NOMO-1 treated with DMSO at 0.1 percent for 48 hours (cell line): Measurements from ENCODE around the gene MICAL1.
"Not testable (repeated sequence)": the region's sequence is repeated elsewhere in the genome, so short reads cannot be mapped to it uniquely, and the experiment has no call there.

Experiments
- DNase-seq: peaks from one replicate; lab custom pipeline; 2025; ENCODE audit not compliant: unreplicated experiment; lab: John Stamatoyannopoulos, UW

The MICAL1 gene

DNA sequence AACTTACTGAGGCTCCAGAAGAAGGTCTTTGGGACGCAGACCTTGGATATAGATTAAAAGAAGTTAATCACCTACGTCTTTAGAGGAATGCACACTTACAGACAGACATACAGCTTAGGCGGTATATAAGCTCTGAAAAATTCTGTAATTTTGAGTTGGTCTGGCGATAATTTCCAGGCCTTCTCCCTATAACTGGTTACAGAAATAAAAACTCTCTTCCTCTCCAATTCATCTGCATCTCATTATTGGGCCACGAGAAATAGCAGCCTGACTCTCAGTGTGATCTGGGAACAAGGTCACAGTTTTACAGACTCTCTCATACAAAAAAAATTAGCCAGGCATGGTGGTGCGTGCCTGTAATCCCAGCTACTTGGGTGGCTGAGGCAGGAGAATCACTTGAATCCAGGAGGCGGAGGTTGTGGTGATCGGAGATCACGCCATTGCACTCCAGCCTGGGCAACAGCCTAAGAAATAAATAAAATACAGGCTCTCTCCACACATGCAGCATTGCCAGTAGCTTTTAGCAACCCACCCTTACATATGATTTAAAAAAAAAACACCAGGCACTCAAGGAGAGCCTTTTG is 22.7 kb upstream of the MICAL1 start:
- DNase-seq: no peak

DNA sequence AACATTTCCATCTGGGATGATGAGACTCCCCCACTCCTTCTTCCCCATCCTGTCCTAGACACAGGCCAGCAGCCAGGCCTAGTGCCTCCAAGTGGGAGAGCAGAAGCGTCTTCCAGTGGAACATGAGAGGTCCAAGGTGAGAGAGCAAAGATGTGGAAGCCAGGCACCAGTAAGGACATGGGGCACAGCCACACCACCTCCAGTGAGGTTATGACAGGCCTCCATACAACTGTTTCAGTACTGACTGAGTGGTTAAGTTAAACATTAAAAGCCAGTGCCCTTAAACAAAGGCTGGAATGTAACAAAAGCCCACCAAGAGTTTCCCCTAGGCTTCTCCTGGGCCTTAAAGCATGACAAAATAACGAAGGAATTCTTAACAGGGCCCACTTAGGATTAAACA is 22.2 kb upstream of the MICAL1 start:
- DNase-seq: no peak

DNA sequence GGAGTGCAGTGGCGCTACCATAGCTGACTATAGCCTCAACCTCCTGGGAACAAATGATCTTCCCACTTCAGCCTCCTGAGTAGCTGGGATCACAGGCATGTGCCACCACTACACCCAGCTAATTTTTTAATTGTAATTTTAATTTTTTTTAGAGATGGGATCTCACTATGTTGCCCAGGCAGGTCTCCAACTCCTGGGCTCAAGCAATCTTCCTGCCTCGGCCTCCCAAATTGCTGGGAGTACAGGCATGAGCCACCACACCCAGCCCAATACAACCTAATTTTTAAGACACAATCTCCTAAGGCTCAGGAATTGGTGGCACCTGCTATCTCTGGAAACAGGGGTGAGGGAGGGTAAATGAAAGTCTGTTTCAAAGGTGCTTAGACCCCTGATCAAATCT is 21.6 kb upstream of the MICAL1 start:
- no peak for DNase-seq

DNA sequence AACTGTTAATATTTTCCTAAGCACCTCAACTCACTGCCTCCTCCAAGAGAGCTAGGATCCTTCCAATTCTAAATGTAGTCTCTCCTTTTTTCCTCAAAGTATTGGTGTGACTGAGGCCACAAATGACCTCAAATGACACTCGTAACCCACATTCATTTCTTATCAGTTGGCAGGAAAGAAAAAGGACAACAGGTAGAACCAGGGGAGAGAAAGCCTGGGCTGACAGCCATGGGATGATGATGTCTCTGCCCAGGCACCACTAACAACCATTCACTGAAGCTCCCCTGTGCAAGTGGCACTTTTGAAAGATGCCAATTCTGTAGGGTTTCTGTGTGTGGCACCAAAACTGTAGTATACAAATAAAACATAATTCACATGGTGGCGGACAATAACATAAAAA is 20.1 kb upstream of the MICAL1 start:
- DNase-seq: no peak

DNA sequence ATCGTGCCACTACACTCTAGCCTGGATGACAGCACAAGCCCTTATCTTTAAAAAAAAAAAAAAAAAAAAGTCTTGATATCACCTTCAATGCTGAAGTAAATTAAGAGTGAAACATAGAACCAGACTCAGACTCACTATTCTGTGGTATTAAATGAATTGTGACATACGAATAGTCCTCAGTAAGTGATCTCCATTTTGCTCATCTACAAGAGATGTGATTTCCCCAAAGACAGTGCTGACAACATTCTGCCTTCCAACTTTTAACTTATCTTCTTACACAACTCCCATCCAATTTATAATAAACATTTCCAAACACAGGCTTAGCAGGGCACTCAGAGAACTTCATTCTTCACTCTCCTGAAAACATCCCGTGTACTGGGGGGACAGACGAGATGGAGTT is 19.4 kb upstream of the MICAL1 start:
- DNase-seq: no peak

DNA sequence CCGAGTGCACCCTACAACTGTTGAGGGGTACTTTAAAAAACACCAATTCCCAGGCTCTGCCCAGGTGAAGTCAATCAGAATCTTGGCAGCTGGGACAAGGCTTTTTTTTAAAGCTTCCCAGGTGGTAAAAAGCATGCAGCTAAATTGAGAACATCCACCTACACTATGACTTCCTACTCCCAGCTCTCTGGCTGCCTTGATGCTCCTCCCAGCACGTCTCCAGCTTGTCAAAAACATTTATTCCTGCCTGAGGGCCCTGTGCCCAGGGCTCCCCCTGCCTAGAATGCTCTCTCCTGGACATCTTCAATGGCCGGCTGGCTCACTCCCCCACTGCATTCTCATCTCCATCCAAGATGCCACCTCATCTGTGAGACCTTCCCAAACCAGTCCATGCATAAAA is 17.5 kb upstream of the MICAL1 start:
- no peak for DNase-seq

DNA sequence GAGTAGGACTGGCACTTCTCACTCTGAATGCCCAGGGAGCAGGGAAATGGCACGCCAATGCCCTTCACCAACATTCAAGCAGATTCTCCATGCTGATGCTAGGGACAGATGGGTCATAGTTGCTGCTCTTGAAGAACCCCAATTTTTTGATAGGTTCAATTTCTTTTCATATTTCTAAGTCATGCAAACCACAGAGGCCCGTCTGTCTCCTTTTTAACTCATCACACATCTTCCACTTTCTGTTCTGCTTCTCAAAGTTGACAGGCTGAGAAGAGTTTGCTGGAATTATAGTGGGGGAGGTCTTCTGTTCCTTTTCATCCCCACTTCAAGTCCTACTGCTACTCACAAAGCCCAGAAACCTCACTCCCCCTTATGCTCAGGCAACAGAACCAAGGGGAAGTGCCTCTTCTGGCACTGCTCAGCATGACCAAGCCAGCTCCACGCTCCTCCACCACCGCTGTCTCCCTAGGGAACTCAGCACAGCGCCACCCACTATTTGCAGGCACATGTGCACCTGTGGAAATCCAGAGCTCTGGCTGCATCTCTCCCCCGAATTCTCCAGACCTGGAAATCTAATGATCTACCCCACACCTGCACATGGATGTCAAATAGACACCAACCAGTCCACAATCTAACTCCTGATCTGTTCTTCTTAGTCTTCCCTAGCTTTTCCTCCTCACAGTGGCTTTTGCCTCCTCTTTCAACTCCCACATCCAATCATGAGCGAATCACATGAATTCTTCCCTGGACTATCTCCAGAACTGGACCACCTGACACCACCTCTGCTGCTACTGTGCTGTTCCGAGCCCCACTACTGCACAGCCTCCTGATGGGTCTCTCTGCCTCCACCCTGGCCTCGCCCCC is 16.8 kb upstream of the MICAL1 start:
- DNase-seq: no peak

DNA sequence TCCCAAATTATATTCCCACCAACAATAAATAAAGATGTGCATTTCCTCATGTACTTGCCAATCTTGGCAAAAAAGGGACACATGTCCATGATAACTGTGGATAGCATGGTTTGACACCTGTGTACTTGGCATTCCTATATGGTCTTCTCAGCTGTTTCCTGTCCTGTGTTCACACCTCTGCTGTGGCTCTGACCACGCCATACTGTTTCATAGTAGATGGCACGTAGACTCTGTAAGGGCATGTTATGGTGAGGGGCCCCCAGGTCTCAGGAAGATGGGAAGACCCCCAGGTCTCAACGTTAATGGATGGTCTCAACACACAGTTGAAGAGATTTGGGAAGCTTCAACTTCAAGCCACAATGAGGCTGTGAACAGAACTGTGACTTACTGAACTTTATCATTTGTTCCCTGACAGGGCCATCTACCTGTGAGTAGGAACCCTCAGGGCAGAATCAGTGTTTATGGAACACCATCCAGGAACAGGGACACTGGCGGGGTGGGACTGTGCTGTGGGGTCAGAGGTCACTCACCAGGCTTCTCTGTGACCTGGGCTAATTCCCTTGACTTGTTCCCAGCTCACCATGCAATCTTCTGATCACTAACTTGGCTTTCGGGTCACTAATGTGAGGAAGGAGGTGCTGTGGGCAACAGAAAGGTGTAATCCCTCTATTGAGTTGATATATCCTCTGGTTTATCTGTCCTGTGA is 15.7 kb upstream of the MICAL1 start:
- DNase-seq: no peak

DNA sequence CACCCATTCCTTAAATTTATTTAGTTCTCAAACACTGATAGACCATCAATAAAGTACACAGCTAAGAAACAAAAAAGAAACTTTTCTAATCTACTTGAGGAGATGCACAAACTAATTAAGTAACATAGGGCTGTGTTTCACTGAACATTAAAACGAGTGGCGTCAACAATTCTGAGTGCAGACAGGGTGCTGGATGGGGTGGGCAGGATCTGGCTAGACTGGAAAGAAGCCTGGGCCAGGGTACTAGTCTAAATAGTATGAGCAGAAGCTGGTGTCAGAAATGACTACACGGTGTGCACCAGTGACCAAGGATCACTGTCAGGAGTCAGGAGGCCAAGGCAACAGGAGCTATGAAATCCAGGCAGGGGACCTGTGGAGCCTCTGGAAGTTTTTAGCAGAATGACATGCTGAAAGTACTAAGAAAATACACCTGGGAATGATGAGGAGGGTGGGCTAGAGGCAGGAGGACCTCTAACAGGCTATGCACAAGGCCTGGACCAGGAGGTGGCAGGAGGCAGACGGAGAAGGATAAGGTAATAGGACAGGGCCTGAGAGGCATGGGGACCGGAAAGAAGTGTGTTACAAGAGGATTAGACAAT is 14.1 kb upstream of the MICAL1 start:
- no peak for DNase-seq

DNA sequence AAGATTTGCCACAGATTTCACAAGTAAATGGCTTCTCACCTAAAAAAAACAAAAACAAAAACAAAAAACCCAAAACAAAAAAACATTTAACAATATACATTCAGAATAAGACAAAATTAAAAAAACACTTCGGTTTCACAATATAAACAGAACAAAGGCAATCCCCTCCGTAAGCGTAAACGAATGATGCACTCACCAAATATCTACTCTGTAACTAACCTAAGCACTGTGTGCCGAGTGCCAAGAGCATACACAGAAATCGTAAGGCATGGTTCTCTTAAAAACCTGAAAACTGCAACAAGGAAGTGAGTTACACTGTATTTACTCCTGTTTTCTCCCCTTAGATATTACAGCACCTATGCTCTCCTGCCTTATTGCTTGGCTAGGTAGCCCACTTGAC is 12.1 kb upstream of the MICAL1 start:
- DNase-seq: no peak

DNA sequence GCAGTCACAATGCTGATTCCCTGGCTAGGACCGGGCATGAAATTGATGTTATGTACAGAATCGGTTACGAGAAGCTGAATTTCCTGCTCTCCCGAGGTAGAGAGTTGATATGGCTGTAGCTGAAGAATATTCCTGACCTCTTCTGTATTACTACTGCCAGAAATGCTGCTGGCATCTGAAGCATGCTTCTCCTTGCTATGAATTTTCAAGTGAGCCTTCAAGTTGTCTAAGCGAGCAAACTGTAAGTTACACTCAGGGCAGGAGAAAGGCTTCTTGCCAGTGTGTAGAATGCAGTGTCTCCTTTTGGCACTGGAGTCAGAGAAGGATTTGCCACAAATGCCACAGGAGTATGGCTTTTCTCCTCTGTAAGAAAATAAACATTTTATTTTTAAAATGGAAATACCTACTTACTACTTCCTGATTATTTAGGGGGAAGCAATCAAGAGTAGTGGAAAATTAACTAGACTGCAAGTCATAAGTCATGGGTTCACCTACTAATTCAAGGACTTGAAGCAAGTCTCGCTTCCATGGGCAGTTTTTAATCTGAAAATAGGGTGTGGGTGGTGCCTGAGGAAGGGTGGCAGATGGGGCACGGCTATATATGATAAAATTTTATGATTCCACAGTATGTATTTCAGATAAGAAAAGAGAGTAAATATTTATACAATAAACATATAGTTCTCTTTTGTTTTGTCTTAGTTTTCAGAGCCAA is 10.8 kb upstream of the MICAL1 start:
- DNase-seq: no peak

DNA sequence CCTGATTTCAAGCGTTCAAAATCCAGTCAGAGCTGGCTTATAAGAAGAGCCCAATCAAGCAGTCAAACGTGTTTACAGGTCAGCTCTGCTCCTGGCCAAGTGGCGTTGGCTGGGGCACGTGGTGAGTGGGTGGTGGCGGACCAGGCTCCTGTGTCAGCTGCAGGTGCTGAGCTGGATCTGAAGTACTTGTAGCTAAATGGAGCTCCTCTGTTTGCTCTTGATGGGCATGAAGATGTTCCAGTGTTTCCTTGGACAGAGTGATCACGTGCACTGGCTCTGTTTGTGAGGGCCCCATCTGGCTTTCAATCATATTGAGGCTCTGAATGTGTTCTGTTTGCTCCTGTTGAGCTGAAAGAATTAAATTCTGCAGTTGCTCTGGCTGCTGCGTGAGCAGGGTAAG is 10.2 kb upstream of the MICAL1 start:
- DNase-seq: no peak

DNA sequence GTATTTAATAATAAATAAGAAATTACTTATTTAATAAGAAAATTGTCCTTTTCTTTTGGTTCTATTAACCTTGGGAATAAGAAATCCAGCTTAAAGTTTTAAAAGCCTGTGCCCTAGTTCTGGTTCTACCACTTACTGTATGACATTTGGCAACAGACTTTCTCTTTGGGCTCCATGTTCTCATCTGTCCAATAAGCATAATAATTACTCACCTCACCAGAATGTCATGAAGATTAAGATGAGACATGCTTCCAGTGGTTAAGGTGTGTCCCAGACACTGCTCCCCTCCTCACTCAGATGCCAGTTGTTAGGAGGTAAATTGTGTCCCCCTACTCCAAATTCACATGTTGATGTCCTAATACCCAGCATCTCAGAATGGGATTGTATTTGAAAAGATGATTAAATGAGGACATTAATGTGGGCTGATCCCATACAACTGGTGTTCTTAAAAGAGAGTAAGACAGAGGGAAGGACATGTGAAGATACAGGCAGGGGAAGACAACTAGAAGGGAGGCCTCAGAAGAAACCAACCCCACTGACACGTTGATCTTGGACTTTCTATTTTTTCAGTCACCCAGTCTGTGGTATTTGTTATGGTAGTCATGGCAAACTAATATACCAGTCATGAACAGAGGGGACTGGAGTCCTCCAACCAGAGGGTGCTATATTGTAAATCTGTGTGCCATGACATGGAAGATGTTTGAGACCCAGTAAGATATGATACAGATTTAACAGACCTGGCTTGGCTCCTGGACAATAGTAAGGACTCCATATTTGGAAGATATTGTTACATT is 6.4 kb upstream of the MICAL1 start:
- DNase-seq: no peak

DNA sequence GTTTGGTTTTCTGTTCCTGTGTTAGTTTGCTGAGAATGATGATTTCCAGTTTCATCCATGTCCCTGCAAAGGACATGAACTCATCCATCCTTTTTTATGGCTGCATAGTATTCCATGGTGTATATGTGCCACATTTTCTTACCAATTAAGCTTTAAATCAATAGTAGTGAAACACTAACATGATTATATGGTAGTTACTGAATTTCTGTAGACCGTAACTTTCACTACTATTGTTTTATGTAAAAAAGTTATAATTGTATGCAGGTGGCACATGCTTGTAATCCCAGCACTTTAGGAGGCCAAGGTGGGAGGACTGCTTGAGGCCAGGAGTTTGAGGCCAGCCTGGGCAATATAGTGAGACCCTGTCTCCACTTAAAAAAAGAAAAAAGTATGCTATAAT is 5.6 kb upstream of the MICAL1 start:
- DNase-seq: not testable (repeated sequence)

DNA sequence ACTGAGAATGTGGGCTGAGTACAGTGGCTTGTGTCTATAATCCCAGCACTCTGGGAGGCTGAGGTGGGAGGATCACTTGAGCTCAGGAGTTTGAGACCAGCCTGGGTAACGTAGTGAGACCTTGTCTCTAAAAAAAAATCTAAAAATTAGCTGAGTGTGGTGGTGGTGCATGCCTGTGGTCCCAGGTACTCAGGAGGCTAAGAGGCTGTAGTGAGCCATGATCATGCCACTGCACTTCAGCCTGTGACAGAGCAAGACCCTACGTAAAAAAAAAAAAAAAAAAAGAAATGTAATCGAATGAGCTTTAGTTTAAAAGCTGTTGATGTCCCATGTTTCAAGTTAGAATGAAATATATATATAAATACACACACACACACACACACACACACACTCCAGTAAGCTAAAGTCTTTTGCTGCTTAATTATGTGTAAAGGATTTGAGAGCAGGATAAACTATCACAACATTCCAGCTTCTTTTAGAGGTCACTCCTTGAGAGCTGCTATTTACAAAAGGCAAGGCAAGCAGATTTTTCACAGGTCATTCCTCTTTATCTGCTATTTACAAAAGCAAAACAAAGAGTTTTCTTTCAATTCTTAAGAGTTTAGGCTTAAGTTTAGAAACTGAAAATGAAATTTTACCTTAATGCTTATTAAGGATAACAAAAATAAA is 4.7 kb upstream of the MICAL1 start:
- DNase-seq: no peak

DNA sequence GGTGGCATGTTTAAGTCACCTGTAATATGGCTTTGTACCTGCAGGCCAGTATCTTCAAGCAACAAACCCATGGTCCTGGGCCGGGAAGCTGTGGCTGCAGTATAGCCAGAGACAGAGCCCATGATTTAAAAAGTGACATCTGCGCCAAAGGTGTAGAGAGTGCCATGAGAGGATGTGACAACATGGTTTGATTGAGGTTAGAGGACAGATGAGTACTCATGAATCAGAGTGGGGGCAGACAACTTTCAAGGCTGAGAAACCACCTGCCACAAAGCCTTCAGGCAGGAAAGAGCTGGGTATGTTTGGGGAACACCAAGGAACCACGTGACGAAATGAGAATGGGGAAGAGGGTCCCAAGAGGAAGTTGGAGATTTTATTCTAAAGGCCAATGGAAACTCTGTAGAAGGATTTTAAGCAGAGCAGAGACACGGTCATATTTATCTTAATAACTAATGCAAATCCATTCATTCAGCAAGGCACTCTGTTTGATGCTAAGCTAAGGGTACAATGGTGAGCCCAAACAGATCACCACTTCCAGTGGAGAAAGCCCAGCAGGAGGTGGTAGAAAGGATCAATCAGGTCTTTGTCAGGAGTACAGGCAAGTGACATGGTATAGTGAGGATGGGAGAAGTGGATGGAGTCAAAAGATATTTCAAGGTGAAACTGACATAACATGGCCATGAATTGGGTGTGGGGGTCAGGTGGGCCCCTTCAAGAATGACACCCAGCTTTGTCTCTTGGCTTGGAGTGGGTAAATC is 3.4 kb upstream of the MICAL1 start:
- DNase-seq: peak; percentile 62

DNA sequence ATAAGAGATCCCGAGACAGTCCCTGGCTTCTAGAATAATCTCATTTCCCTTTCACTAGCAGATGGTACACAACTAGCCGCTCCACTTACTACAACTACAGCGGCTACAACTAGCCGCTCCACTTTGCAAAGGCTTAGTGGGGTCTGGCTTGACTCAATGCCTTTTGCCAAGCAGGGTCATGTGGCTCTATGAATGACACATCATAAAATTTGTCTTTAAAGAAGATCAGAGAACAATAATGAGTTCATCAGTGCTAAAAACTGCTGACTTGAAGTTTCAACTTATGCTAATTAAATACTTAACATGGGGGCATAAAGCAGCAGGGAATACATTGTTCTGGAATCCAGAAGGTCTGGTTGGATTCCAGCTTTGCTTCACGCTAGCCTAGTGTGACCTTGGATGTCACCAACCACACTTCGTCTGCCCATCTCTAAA is 2.0 kb upstream of the MICAL1 start:
- no peak for DNase-seq

DNA sequence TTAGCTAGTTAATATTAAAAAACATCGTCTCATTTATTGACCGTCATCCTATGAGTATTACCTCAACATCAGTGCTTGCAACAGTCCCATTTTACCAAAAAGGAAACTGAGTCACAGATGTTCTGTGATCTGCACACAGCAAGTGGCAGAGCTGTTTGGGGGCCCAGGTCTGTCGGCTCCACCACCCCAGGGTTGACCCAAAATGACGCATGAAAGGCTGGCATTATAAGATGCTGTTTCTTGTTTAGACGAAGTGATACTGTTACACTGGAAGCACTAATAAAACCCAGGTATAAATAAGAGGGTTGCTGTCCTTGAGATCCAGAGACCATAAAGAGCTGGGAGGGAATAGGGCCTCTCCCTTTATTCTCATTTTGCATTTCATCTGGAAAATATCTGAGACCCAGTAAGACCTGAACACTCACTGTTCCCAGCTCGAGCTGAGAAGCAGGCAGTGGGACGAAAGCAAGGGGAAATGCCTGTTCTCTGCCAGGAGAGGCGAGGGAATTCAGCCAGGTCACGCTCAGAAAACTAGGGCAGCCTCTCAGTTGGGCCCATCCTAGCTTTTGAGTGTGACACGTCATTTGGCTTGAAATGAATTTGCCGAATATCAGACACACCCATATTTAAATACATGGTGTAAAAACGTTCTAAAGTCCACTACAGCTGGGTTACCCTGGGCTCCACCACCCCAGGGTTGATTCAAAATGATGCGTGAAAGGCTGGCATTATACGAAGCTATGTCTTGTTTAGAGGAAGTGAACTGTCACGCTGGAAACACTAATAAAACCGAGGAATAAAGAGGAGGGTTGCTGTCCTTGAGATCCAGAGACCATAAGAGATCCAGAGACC is 1.4 kb upstream of the MICAL1 start:
- DNase-seq: no peak
